H1 (cell line): ENCODE data around the gene MAOA. TPM values are rescaled to one million over a fixed set of nuclear protein-coding genes. Genes with fewer than 3 reads are reported as not detected.

Experiments
- CTCF ChIA-PET: fragments of 300-600 bp; sonication (Branson Sonifier 250); formaldehyde crosslinking; loops from one replicate; lab custom pipeline; 2021; ENCODE audit not compliant: partially characterized antibody; lab: Charles Lee
- POLR2A ChIA-PET: fragments of 300-600 bp; sonication (Branson Sonifier 250); formaldehyde crosslinking; loops from one replicate; lab custom pipeline; 2021; ENCODE audit warnings: inconsistent platforms; ENCODE audit not compliant: partially characterized antibody; lab: Charles Lee
- DNase-seq, 2 experiments: peaks; one replicate each; pipeline versions ENCODE4 v3.0.0 to v3.0.0-alpha.2; 2010 to 2022; ENCODE audit warnings: low spot score in 2 of 2, low read depth in 1 of 2, mixed read lengths in 1 of 2
- FAIRE-seq: peaks from 2 replicates; lab custom pipeline; 2011; peaks lifted over from hg19 to GRCh38; lab: Jason Lieb, UNC
- H2AFZ ChIP-seq: 2 replicates; pipeline ENCODE4 v1.8.1; 2012; ENCODE audit warnings: low read length, inconsistent platforms
- H2AK5ac ChIP-seq: 2 replicates; pipeline ENCODE4 v1.6.1; 2013; ENCODE audit warnings: low read depth, low read length
- H2BK120ac ChIP-seq: replicated peaks from 2 replicates; pipeline ENCODE3; 2013; ENCODE audit warnings: low read depth, low read length, inconsistent platforms
- H2BK12ac ChIP-seq: 2 replicates; pipeline ENCODE4 v1.6.1; 2013; ENCODE audit warnings: low read depth, low read length
- H2BK15ac ChIP-seq: 2 replicates; pipeline ENCODE4 v1.6.1; 2013; ENCODE audit warnings: low read length
- H2BK20ac ChIP-seq: 2 replicates; pipeline ENCODE4 v1.6.1; 2013; ENCODE audit warnings: low read length
- H2BK5ac ChIP-seq: 2 replicates; pipeline ENCODE4 v1.6.1; 2013; ENCODE audit warnings: low read depth, low read length
- H3K14ac ChIP-seq: 2 replicates; pipeline ENCODE4 v1.6.1; 2013; ENCODE audit warnings: inconsistent platforms; ENCODE audit not compliant: insufficient read length
- H3K18ac ChIP-seq: 2 replicates; pipeline ENCODE4 v1.6.1; 2013; ENCODE audit warnings: low read length; ENCODE audit errors: extremely low read depth
- H3K23ac ChIP-seq: 2 replicates; pipeline ENCODE4 v1.6.1; 2013; ENCODE audit warnings: inconsistent platforms; ENCODE audit not compliant: insufficient read length
- H3K23me2 ChIP-seq: 2 replicates; pipeline ENCODE4 v1.6.1; 2013; ENCODE audit warnings: low read depth, low read length
- H3K27ac ChIP-seq: 2 replicates; pipeline ENCODE4 v1.6.1; 2011; ENCODE audit warnings: low read depth, low read length, inconsistent platforms
- H3K27me3 ChIP-seq, 4 experiments: replicated peaks in 1 of 4; 1 replicate in 1 of 4; 2 replicates in 3 of 4; pipeline versions ENCODE4 v1.6.1 to v1.8.1; 2011 to 2013; ENCODE audit warnings: low read length in 3 of 4, mild to moderate bottlenecking in 3 of 4, inconsistent platforms in 2 of 4, mixed read lengths in 2 of 4, moderate library complexity in 1 of 4; ENCODE audit not compliant: control insufficient read depth in 3 of 4, insufficient read depth in 3 of 4; ENCODE audit errors: extremely low read depth in 1 of 4
- H3K36me3 ChIP-seq, 4 experiments: 2 replicates each; pipeline versions ENCODE4 v1.6.1 to v1.8.1; 2011 to 2013; ENCODE audit warnings: mild to moderate bottlenecking in 4 of 4, low read length in 3 of 4, moderate library complexity in 2 of 4, control low read depth in 1 of 4, inconsistent platforms in 1 of 4; ENCODE audit not compliant: insufficient read depth in 4 of 4, control insufficient read depth in 2 of 4
- H3K4ac ChIP-seq: replicated peaks from 2 replicates; pipeline ENCODE3; 2013; ENCODE audit warnings: low read length, low read depth, mixed read lengths, inconsistent platforms; ENCODE audit not compliant: insufficient read length
- H3K4me1 ChIP-seq, 4 experiments: replicated peaks in 1 of 4; 1 replicate in 1 of 4; 2 replicates in 3 of 4; pipeline versions ENCODE4 v1.6.1 to v1.8.1; 2011 to 2013; ENCODE audit warnings: low read length in 3 of 4, inconsistent platforms in 2 of 4, mixed read lengths in 1 of 4; ENCODE audit not compliant: insufficient read depth in 4 of 4, control insufficient read depth in 3 of 4
- H3K4me2 ChIP-seq, 2 experiments: 2 replicates each; pipeline versions ENCODE4 v1.6.1 to v1.8.1; 2011 to 2013; ENCODE audit warnings: low read depth in 2 of 2, low read length in 2 of 2, control low read depth in 1 of 2, inconsistent platforms in 1 of 2, mild to moderate bottlenecking in 1 of 2; ENCODE audit not compliant: insufficient read depth in 1 of 2
- H3K4me3 ChIP-seq, 4 experiments: fragments of 200-600, 300-600 bp in 1 of 4; sonication (generic), shearing (Covaris generic), sonication (Bioruptor Twin) in 1 of 4; 2 replicates each; pipeline versions ENCODE4 v1.5.1 to v1.8.1; 2011 to 2016; ENCODE audit warnings: low read length in 4 of 4, low read depth in 3 of 4, control low read depth in 2 of 4, inconsistent platforms in 2 of 4, mild to moderate bottlenecking in 2 of 4, mixed read lengths in 1 of 4, moderate library complexity in 1 of 4; ENCODE audit not compliant: insufficient read depth in 2 of 4; ENCODE audit errors: extremely low read depth in 1 of 4
- H3K56ac ChIP-seq: replicated peaks from 2 replicates; pipeline ENCODE3; 2013; ENCODE audit warnings: low read depth, mild to moderate bottlenecking, mixed read lengths, low read length, inconsistent platforms; ENCODE audit not compliant: insufficient read length
- H3K79me1 ChIP-seq: 2 replicates; pipeline ENCODE4 v1.6.1; 2013; ENCODE audit warnings: low read depth, low read length, control low read depth
- H3K79me2 ChIP-seq, 2 experiments: 2 replicates each; pipeline versions ENCODE4 v1.6.1 to v1.8.1; 2012 to 2013; ENCODE audit warnings: low read length in 2 of 2, mild to moderate bottlenecking in 2 of 2, inconsistent platforms in 1 of 2; ENCODE audit not compliant: insufficient read depth in 2 of 2, control insufficient read depth in 1 of 2
- H3K9ac ChIP-seq, 4 experiments: replicated peaks in 1 of 4; 1 replicate in 1 of 4; 2 replicates in 3 of 4; pipeline versions ENCODE4 v1.6.1 to v1.8.1; 2011 to 2013; ENCODE audit warnings: low read depth in 3 of 4, low read length in 3 of 4, control low read depth in 2 of 4, mild to moderate bottlenecking in 2 of 4, moderate library complexity in 2 of 4, inconsistent platforms in 1 of 4; ENCODE audit errors: extremely low read depth in 1 of 4
- H3K9me3 ChIP-seq, 2 experiments: 2 replicates each; pipeline versions ENCODE4 v1.6.1 to v1.8.1; 2012 to 2013; ENCODE audit warnings: mild to moderate bottlenecking in 2 of 2, moderate library complexity in 2 of 2, control low read depth in 1 of 2, inconsistent platforms in 1 of 2, low read depth in 1 of 2, low read length in 1 of 2, mixed read lengths in 1 of 2; ENCODE audit not compliant: insufficient read depth in 2 of 2
- H4K20me1 ChIP-seq, 2 experiments: replicated peaks in 1 of 2; 2 replicates each; pipeline versions ENCODE3 to v1.8.1; 2011 to 2013; ENCODE audit warnings: inconsistent platforms in 2 of 2, low read length in 2 of 2, mild to moderate bottlenecking in 1 of 2; ENCODE audit not compliant: insufficient read depth in 2 of 2, control insufficient read depth in 1 of 2
- H4K5ac ChIP-seq: 2 replicates; pipeline ENCODE4 v1.6.1; 2013; ENCODE audit warnings: low read length, low read depth, mixed read lengths, inconsistent platforms; ENCODE audit not compliant: insufficient read length
- H4K8ac ChIP-seq: 2 replicates; pipeline ENCODE4 v1.8.0; 2013; ENCODE audit warnings: mild to moderate bottlenecking, moderate library complexity, low read length, inconsistent platforms; ENCODE audit not compliant: insufficient read depth; ENCODE audit errors: extremely low read depth
- H4K91ac ChIP-seq: replicated peaks from 2 replicates; pipeline ENCODE3; 2013; ENCODE audit warnings: low read length, mixed read lengths, inconsistent platforms; ENCODE audit not compliant: insufficient read length
- BACH1 ChIP-seq: IDR thresholded peaks from 2 replicates; pipeline ENCODE4 v1.6.1; 2012; ENCODE audit warnings: low read length, improper control_type of control experiment
- CEBPB ChIP-seq: IDR thresholded peaks from 2 replicates; pipeline ENCODE4 v1.6.1; 2012; ENCODE audit warnings: low read depth, low read length
- EGR1 ChIP-seq: IDR thresholded peaks from 2 replicates; pipeline ENCODE4 v1.6.1; 2011; ENCODE audit warnings: low read depth, low read length, borderline replicate concordance
- KDM1A ChIP-seq: fragments of 200-600, 300-600 bp; sonication (generic); IDR thresholded peaks from 2 replicates; pipeline ENCODE4 v1.7.1; 2016; ENCODE audit warnings: mild to moderate bottlenecking, low read length, borderline replicate concordance
- POLR2AphosphoS5 ChIP-seq: IDR thresholded peaks from 2 replicates; pipeline ENCODE4 v1.6.1; 2011; ENCODE audit warnings: low read depth, low read length
- TCF12 ChIP-seq: IDR thresholded peaks from 2 replicates; pipeline ENCODE4 v1.6.1; 2011; ENCODE audit warnings: low read depth, mild to moderate bottlenecking, low read length
- WGBS, 2 experiments: shearing (Covaris generic) in 1 of 2; methylation state at CpG; one replicate each; pipeline versions ENCODE4 v1.1.6 to v1.1.7; 2013 to 2015; ENCODE audit warnings: low lambda C conversion rate in 2 of 2, mixed read lengths in 2 of 2, inconsistent platforms in 1 of 2, low coverage in 1 of 2, missing lambda C conversion rate in 1 of 2; ENCODE audit not compliant: insufficient replicate concordance in 2 of 2, insufficient coverage in 1 of 2, insufficient read length in 1 of 2; ENCODE audit errors: extremely low coverage in 1 of 2, missing lambda C conversion rate in 1 of 2; 5-methylcytosine and 5-hydroxymethylcytosine counted together
- polyA plus RNA-seq, 7 experiments: library from polyadenylated mRNA; depleted of rRNA in 3 of 7; stranded (reverse) in 5 of 7; unstranded in 2 of 7; fragments of >200 nt in 5 of 7; fragments of 200-250 nt in 2 of 7; gene quantifications; 1 replicate in 5 of 7; 2 replicates in 1 of 7; 4 replicates in 1 of 7; pipeline versions ENCODE4 v1.2.1 to v1.2.3, GENCODE V29; 2011 to 2013; ENCODE audit warnings: missing spikeins in 2 of 7, mixed read lengths in 2 of 7
- total RNA-seq: library from RNA; stranded (reverse); fragmentation: NEBNext Ultra II Directional; extraction: Animal tissue kit (Norgen Biotek cat#: 25700); gene quantifications from 2 replicates; pipeline ENCODE4 v1.2.1, GENCODE V29; 2021
- TF ChIP-seq, protein P1 (sequence below): IDR thresholded peaks from 2 replicates; pipeline ENCODE4 v1.6.1; 2012; ENCODE audit warnings: inconsistent platforms
- TF ChIP-seq, protein P2 (sequence below): IDR thresholded peaks from 2 replicates; pipeline ENCODE4 v1.6.1; 2012; ENCODE audit warnings: low read length, inconsistent platforms

Gene MAOA
- total and polyA plus RNA-seq, 2 of the 8 experiments (the other 6 are each of a cell fraction or from before 2014, with no cell fraction given): 2.6 to 8.2 TPM

DNA sequence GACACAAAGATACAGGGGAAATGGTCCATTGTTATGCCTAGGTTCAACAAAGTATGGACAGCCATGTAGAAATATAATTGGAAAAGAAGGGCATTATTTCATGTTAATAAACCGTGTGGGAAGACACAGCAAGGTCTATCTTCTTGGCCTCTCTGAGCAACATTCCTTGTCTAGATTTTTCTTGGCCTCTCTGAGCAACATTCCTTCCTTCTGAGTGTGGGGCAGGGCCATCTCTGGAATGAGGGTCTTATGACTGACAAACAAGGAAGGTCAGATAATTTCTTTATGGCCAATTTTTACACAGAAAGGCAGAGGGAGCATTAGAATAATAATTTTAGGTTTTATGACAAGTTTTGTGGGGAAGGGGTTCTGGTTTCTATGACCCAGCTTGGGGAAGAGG lies 24.3 kb upstream of the MAOA start:
- no peaks in the 10 kb centered on the region; a peak in 1 of 7 replicates for H3K27me3 ChIP-seq
- ChIA-PET CTCF (no interaction called here), POLR2A (no interaction called here)
- no peaks in the 10 kb centered on the region for H3K9me3 ChIP-seq
- H3K23ac ChIP-seq: no peak overlapping the region
- no peak overlapping the region for H3K4me3 ChIP-seq
- no peak overlapping the region for H3K4ac ChIP-seq
- no peak overlapping the region for H3K4me2 ChIP-seq
- H2BK20ac ChIP-seq: no peak overlapping the region
- no peak overlapping the region for H2AK5ac ChIP-seq
- no peak overlapping the region for H2BK120ac ChIP-seq
- H4K20me1 ChIP-seq: no peaks in the 10 kb centered on the region
- H3K4me1 ChIP-seq: no peaks in the 10 kb centered on the region
- H3K18ac ChIP-seq: no peak overlapping the region
- TF ChIP-seq KDM1A (no peak), CEBPB (no peak), BACH1 (no peak), POLR2AphosphoS5 (no peak), TCF12 (no peak), EGR1 (no peak)
- TF ChIP-seq, protein P1, sequence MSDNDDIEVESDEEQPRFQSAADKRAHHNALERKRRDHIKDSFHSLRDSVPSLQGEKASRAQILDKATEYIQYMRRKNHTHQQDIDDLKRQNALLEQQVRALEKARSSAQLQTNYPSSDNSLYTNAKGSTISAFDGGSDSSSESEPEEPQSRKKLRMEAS: no peak
- TF ChIP-seq, protein P2, sequence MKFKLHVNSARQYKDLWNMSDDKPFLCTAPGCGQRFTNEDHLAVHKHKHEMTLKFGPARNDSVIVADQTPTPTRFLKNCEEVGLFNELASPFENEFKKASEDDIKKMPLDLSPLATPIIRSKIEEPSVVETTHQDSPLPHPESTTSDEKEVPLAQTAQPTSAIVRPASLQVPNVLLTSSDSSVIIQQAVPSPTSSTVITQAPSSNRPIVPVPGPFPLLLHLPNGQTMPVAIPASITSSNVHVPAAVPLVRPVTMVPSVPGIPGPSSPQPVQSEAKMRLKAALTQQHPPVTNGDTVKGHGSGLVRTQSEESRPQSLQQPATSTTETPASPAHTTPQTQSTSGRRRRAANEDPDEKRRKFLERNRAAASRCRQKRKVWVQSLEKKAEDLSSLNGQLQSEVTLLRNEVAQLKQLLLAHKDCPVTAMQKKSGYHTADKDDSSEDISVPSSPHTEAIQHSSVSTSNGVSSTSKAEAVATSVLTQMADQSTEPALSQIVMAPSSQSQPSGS: no peak
- H4K8ac ChIP-seq: no peak overlapping the region
- no peak overlapping the region for H2BK15ac ChIP-seq
- no peak for DNase-seq
- no peak overlapping the region for H2AFZ ChIP-seq
- no peak overlapping the region for H2BK12ac ChIP-seq
- H3K79me1 ChIP-seq: no peaks in the 10 kb centered on the region
- H2BK5ac ChIP-seq: no peak overlapping the region
- no peak overlapping the region for H4K91ac ChIP-seq
- H4K5ac ChIP-seq: no peak overlapping the region
- H3K14ac ChIP-seq: no peak overlapping the region
- H3K9ac ChIP-seq: no peak overlapping the region
- H3K79me2 ChIP-seq: no peaks in the 10 kb centered on the region
- H3K56ac ChIP-seq: no peak overlapping the region
- WGBS, 2 experiments: 93% methylated on average over 1 of the region's 1 CpG; no CpG with 5 or more reads in 1 of the 2 experiments
- no peaks in the 10 kb centered on the region for H3K23me2 ChIP-seq
- no peaks in the 10 kb centered on the region for H3K36me3 ChIP-seq
- no peak overlapping the region for H3K27ac ChIP-seq
- no peak for FAIRE-seq
